ENCODE data around the gene ZNF831.

ZNF831 gene

DNA sequence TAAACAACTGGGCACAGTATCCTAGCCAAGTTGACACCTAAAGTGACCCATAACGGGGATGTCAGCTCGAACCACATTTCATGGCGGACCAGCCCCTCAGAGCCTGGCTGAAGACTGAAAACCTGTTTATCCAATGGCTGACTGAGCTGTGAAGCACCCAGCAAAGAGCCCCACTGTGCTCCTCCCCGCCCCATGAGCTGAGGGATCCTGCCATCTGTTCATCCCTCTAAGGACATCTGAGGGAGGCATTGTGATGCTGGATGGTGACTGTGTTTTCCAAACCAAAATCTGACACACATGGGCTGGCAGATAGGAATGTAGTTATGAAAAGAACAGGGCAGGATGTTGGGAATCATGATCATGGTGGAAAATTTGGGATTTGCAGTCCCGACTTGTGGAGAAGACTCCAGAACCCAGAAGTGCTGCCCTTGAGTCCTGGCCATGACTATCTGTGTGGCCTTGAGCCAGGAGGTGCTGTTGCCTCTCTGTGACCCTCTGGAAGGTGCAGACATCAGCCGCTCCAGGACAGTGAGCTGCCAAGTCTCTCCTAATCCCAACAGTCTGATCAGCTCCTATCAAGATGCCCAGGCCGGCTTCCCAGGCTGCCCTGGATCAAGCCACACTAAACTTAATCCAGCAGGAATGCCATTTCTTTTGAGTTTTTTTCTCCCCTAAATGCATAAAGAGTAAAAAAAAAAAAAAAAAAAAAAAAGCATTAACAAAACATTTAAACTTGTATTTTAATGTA lies 142.5 kb downstream of the ZNF831 start:
- DNase-seq (ENCODE audit: low read depth in 2 of 2): no peak

DNA sequence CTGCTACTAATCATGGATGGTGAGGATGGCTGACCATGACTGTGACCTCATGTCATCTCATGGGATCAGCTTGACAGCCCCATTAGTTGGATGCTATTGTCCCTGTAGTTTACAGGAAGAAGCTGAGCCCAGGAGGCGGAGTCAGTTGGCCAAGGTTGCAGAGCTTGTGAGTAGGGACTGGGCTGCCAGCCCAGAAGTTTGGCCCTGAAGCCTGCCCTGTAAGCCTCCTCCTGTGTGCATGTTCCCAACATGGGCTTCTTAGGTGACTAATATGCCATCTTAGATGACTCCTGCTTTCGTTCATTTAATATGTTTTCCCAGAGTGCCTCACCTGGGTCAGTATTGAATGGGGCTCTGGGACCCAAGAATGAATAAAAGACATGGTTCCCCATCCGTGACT lies 143.6 kb downstream of the ZNF831 start:
- no peak for DNase-seq (ENCODE audit: low read depth in 2 of 2)

All from stimulated activated CD8-positive, alpha-beta memory T cell treated with anti-CD3 and anti-CD28 coated beads, Interleukin-7, amount 100 ng/mL, for 1 hour (primary cell).